NCI-H82 (cell line): ENCODE results near the gene MAGEB17.
A peak's percentile ranks its signal among the peaks of the same experiment; 100 is the strongest.
"Not testable (repeated sequence)": the region's sequence is repeated elsewhere in the genome, so short reads cannot be mapped to it uniquely, and the experiment has no call there.

Source experiments
- DNase-seq: peaks from one replicate; lab custom pipeline; 2025; lab: John Stamatoyannopoulos, UW

Gene MAGEB17, protein sequence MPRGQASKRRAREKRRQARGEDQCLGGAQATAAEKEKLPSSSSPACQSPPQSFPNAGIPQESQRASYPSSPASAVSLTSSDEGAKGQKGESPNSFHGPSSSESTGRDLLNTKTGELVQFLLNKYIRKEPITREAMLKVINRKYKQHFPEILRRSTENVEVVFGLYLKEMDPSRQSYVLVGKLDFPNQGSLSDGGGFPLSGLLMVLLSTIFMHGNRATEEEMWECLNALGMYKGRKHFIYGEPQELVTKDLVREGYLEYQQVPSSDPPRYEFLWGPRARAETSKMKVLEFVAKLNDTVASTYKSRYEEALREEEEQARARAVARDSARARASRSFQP

GRCh38 chrX:16167181-16167580 lies at the start of gene MAGEB17:
Gene MAGEB17, plus strand, starts transcription at chrX:16167481. Its CDS starts 2,902 bp downstream, at chrX:16170383.
- DNase-seq, result no peak

GRCh38 chrX:16119353-16120220 lies 47.7 kb upstream of the MAGEB17 start:
- DNase-seq, result no peak

DNA sequence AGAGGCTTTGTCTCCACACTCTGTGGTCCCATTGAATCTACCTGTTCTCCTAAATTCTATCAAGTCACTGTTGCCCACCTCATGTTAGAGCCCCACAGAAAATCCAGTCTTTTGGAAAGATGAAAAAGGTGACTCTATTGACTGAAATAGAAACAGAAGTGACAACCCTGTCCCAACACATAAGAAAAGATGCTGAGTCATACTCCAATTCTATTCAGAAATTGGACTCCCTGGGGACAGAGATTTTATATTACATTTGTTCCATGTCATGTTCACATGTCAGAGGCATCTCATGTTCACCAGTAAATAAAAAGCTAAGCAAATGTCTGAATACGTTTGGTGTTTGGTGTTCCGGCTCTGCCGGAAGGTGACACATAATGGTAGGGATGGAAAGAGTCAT lies 46.9 kb upstream of the MAGEB17 start:
- DNase-seq, result no peak

DNA sequence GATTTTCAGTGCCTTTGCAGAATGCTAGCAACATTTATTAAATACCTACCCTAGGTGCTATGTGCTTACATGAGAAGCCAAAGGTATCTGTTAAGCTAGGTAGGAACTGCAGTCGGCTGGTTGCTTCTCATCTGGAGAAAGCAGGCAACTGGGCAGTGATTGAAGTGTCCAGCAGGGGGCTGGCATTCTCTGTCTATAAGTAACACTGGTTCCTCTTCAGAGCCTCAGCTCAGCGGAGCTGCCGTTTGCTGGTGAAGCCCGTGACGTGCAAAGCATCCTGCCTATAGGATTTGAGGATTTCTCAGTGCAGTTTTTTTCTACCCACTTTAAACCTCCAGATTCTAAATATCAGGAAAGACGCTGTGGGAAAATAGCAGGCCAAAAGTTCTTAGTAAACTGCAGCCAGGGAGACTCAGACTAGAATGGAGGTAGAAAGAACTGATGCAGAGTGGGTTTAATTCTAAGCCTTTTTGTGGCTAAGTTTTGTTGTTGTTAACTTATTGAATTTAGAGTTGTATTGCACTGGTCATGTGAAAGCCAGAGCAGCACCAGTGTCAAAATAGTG lies 44.0 kb upstream of the MAGEB17 start, which contains the start of gene GRPR:
GRPR (plus strand) TSS at position 344 of the 565 bp plus-strand sequence. CDS start 389 bp downstream, outside the sequence.
- DNase-seq, result peak; percentile 86

- no peak for DNase-seq
These were observed 43.1 kb upstream of the MAGEB17 start for GRCh38 chrX:16124201-16124600.

GRCh38 chrX:16125520-16126149 lies 41.6 kb upstream of the MAGEB17 start:
- no peak for DNase-seq

- DNase-seq, result no peak
These were observed 36.6 kb upstream of the MAGEB17 start for GRCh38 chrX:16130707-16131106.

GRCh38 chrX:16134936-16135335 lies 32.3 kb upstream of the MAGEB17 start:
- DNase-seq, result no peak

DNA sequence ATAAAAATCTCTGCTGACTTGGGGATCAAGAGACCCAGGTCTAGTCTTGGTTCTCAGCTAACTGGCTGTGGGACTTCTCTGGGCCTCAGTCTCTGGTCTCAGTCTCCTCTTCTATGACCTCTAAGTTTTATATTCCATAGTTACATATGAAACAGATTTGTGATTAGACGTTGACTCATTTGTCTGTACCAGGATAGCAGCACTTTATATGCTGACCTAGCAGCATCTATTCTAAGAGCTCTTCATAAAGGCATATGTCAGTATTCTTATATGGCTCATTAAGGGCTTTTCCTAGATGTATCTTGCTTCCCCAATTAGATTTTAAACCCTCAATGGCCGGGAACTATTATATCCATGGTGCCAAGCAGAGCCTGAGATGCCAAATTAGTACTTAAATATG lies 31.2 kb upstream of the MAGEB17 start:
- no peak for DNase-seq

- DNase-seq, result no peak
These were observed 29.7 kb upstream of the MAGEB17 start for GRCh38 chrX:16137416-16138107.

- peak; percentile 19 for DNase-seq
These were observed 29.2 kb upstream of the MAGEB17 start for GRCh38 chrX:16138108-16138427.

DNA sequence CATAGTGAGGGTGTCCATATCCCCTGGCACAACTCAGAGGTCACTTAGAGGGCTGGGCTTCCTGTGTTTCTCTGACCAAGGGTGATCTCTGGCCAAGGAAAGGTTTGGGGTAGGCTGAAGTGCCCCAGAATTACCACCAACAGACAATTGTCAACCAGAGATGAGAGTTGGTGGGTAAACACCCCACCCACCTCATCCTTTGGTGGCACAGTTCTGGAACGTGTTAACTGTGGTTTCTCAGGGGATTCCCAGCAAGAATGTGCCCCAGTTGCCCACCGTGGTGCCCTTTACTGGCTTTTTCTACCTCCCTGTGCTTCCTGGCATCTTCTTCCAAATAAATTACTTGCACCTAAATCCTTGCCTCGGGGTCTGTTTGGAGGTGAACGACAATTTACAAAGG lies 26.8 kb upstream of the MAGEB17 start:
- no peak for DNase-seq

GRCh38 chrX:16140983-16141382 lies 26.3 kb upstream of the MAGEB17 start:
- DNase-seq, result no peak

DNA sequence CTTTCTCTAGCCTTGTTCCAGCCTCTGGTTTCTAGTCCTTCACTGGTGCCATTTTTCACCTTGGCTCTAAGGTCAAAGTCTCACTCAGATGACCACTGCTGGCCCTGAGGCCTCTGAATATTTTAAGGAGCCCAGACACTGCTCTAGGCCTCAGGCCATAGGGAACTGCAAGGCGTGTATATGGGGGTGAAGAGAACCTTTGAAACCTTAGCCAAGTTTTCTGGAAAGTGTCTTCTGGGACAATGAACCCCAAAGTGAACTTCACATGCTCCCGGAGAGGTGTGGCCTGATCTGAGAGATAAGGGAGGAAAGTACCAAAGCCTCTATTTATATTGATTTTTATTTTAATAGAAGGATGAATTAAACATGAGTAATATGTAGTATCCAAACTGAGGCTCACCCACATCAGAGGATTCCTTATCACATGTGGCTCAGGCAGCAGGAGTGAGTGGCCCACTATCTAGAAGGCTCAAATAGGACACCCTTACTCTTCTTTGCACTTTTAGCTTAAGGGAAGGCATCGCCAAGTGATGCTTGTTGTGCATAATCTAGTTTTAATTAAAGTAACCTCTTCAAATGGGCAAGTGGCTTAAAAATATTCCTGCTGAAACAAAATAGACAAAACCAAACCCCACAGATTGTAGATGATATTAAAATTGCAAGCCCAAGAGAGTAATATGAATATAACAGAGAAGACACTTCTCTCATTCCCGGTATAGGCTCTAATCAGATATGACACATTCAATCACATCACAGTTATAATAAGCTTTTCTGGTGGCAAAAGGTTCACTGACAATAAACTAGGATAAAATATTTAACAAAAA lies 25.6 kb upstream of the MAGEB17 start:
- no peak for DNase-seq

GRCh38 chrX:16142246-16142558 lies 25.1 kb upstream of the MAGEB17 start:
- DNase-seq, result no peak

DNA sequence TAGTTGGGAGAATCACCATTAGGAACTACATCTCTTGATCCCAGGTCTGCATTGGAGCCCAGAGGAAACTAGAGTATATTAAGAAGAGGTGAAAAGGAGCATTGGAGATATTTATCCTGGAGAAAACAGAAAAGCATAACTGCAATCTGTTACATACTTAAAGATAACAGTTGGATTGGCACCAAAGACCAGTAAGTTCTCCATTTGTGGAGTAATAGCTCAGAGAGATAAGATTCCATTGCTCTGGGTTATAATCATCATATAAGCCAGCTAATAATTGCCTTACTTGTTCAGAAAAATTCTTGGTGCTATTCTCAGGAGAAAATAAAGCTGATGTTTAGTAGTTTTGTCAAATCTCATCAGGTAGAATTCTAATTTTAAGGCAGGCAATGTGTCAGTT lies 23.3 kb upstream of the MAGEB17 start:
- no peak for DNase-seq

DNA sequence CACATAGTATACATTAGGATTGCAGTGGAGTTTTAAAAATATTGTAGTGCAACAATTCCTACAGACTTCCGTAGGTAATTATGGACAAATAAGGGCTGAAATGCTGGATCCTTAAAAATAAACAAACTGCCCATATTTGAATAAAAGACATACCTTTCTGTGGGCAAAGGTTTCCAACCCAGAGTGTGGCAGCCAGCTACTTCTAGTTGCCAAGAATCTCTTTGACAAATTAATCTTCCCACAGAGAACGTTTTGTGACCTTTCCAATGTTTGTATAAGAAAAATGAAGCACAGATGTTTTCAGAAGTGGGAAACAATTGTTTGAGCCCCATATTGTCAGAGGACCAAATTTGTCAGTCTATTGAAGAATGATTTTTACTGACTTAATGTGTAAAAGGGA lies 22.9 kb upstream of the MAGEB17 start:
- no peak for DNase-seq

- not testable (repeated sequence) for DNase-seq
These were observed 22.2 kb upstream of the MAGEB17 start for GRCh38 chrX:16145093-16145492.

GRCh38 chrX:16145656-16146055 lies 21.6 kb upstream of the MAGEB17 start:
- DNase-seq, result no peak

DNA sequence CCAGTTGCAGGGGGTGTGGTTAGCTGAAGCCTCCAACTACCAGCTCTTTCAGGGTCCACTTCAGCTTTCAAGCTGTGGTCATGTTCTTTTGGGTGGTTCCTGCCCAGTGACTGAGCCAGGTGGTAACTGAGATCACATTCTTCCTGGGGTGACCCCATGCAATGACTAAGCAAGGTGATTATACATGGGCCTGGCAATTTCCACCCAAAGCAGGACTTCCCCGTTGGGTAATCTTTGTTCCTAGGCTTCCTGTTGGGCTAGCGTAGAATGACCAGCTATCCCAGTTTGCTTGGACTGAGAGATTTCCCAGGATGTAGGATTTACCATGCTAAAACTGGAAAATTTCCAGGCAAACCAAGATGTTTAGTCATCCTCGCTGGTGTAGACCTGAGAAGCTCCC lies 18.4 kb upstream of the MAGEB17 start:
- no peak for DNase-seq

- no peak for DNase-seq
These were observed 11.6 kb upstream of the MAGEB17 start for GRCh38 chrX:16155581-16156096.
